Measurements from ENCODE around the gene SFXN1.
A peak's percentile ranks its signal among the peaks of the same experiment; 100 is the strongest.
"Not testable (repeated sequence)": the region's sequence is repeated elsewhere in the genome, so short reads cannot be mapped to it uniquely, and the experiment has no call there.

The SFXN1 gene, protein sequence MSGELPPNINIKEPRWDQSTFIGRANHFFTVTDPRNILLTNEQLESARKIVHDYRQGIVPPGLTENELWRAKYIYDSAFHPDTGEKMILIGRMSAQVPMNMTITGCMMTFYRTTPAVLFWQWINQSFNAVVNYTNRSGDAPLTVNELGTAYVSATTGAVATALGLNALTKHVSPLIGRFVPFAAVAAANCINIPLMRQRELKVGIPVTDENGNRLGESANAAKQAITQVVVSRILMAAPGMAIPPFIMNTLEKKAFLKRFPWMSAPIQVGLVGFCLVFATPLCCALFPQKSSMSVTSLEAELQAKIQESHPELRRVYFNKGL

DNA sequence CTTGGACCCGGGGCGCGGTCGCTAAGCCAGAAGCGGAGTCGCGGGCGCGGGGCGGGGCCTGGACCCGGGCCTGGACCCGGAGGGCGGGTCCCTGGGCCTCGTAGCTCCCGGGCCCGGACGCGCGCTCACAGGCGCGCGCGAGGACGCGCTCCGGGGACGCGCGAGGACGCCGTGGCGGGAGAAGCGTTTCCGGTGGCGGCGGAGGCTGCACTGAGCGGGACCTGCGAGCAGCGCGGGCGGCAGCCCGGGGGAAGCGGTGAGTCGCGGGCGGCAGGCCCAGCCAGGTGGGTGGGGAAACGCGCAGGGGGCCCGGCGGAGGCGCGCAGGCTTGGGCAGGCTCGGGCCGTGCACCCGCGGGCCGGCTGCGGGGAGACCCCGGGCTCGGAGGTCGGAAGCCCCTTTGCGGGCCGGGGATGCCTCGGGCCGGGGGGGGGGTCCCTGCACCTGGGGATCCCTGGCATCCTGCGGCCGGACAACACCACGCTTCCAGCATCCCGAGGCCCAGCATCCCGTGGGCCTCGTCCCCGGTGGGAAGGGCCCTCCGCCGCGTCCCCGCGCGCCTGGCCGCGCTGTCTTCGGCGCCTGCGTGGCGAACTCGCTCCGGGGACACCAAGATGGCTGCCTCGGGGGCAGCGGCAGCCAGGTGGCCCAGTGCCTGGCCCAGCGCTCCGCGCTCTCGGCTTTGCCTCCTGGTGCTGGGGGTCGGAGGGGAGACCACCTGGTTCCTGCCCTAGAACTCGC is at the start of gene SFXN1:
SFXN1 (plus strand) TSS at position 177 of the 741 bp plus-strand sequence. CDS start 13,544 bp downstream, outside the sequence.
- DNase-seq (ENCODE audit: low read depth in 2 of 2) = peak; percentile 63 to 64

DNA sequence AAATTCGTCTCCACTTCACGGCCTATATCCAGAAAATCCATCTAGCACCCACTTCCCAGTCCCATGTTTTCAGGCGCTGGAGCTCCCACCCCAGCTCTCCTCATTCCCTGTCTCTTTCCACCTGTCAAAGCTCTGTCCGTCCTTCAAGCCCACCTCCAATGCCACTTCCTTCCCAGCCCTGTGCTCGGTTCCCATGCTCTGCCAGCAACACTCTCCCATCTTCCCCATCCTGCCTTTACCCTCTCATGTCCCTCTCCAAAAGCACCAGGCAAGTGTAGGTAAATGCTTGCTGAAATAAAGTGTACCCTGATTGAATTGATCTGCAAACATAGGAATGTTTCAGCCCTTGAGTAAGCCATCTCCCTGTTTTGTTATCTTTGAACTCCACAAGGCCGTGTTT is 43.6 kb upstream of the SFXN1 start:
- DNase-seq (ENCODE audit: low read depth in 2 of 2) = no peak

DNA sequence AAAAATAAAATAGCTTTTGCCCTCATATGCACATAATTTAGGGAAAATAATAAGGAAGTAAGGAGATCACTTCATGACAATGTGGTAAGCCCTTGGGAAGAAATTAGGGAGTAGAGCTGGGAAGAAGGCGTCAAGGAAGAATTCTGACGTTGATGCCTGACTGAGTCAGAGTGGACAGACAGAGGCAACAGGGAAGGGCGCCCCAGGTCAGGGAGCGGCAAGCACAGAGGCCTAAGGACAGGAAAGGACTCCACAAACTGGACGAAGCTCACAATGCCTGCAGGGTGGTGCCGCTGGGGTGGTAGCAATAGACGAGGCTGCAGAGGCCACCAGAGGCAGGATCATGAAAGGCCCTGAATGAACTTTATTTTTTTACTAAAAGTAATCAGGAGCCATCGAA is 42.0 kb upstream of the SFXN1 start:
- no peak for DNase-seq (ENCODE audit: low read depth in 2 of 2)

DNA sequence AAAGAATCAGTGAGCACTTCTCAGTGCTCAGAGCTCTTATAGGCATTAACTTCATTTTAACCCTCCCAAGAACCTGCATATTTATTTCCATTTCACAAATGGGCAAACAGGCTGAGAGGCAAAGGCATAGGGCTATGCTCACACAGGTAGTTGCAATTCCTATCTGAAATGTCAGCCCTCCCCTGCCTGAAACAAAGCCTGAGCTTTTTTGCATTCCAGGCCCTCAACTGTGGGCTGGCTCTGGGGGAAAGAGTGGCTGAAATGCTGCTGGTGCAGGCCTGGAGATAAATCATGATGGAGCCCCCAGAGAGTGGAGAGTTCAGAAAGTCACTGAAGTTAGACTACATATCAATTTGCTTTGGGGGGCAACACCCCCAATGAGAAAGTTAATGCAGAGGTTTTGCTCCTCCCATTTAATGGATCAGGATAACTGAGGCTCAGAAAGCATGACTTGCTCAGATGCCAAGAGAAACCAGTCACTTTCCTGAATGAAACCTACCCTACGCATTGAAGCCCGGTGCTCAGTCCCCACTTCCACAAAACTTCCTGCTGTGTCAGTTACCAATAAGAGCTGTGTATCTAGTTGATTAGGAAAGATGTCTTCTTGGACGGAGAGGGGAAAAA is 40.0 kb upstream of the SFXN1 start:
- no peak for DNase-seq (ENCODE audit: low read depth in 2 of 2)

DNA sequence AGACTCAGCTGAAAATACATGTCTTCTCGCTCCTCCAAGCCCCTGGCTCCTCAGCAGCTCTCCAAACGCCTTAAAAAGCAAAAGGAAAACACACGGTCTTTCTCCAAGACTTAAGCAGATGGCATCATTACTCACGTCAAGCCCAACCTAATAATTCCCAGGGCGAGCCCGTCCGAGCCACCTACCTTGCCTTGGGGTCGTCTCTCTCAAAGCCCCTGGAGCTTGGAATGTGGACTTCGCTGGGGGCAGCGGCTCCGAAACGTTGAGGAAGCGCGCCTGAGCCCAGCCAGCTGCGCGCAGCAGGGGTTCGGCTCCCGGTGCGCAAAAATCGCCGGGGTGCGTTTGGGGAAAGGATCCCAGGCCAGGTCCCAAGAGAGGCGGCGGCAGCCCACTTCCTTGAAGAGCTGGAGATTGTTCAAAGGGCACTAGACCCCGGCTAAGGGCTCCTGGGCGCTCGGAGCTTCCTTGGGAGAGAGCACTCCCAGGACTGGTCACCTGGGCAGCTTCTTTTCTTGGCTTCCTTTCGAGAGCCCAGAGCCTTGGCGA is 34.8 kb upstream of the SFXN1 start:
- DNase-seq (ENCODE audit: low read depth in 2 of 2) = no peak

DNA sequence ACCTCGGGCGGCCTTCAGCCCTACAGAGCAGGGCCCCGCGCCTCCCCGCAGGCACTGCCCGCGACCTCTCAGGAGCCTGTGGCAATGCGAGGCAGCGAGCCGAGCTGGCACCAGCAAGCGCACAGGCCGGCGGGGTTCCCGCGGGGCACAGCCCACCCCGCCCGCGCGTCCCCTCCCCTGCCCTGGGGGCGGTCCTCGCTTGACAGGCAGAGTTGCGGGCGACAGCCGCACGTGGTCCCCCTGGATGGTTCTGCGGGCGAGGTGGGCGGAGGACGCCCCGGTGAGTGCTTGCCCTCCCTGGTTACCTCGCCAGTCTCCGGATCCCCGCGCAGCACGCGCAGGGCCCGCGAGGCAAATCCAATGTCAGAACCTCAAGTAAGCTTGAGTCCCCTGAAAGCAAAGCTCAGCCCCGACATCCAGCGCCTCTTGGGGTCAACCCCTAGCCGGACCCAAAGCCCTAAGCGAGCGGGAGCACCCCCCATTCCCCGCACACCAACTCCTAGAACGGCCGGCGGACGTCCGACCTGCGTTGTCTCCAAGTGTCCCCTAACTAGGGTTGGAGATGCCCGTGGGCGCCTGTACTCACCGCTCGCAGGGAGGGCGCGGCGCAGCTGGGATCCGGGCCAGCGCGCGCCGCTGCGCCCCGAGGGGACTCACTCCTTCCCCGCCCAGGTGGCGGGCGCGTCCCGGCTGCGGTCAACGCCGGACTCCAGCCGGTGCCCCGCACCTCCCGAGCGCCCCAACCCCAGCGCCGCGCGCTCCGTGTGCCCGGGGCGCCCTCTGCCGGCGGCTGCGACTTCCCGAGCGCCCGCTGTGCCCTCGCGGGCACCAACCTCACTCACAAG is 34.1 kb upstream of the SFXN1 start, which contains the start of gene DRD1:
DRD1 (minus strand) TSS at position 123 of the 845 bp plus-strand sequence. CDS start 1,083 bp downstream, outside the sequence.
- DNase-seq (ENCODE audit: low read depth in 2 of 2) = peak; percentile 1 to 20

DNA sequence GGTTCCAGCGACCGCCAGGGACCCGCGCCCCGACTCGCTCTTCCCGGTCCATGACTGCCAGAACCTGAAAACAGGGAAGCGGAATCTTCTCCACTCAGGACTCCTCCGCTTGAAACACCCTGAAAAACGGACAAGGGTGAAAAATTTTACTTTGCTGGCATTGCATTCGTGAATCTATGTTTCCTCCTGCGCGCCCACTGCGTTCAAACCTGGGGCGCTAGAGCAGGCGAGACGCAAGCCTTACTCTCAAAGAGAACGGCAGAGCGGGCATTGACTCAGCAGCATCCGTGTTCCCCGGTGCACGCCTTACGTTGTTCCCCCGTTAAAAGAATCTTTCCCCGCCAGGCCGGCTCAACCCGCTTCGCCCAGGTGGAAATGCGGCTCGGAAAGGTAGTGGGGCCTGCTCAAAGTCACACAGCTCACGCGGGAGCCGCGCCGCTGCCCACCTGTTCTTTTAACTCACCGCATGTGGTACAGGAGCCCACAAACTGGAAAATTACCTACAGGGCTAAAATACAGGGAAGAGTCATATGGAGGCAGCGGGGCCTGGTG is 33.4 kb upstream of the SFXN1 start:
- DNase-seq (ENCODE audit: low read depth in 2 of 2) = no peak

DNA sequence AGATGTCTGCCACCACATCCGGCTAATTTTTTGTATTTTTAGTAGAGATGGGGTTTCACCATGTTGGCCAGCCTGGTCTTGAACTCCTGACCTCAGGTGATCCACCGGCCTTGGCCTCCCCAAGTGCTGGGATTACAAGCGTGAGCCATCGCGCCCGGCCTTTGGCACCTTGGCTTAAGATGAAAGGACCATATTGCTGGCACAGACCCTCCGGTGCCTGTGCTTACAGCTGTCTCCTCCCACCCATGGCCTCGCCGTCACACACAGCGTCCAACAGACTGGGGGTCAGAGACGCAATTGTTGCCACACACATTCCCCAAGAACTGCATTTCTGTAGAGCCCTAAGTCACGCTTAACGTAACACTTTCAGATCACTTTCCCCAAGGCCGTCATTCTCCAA is 32.0 kb upstream of the SFXN1 start:
- not testable (repeated sequence) for DNase-seq (ENCODE audit: low read depth in 2 of 2)

DNA sequence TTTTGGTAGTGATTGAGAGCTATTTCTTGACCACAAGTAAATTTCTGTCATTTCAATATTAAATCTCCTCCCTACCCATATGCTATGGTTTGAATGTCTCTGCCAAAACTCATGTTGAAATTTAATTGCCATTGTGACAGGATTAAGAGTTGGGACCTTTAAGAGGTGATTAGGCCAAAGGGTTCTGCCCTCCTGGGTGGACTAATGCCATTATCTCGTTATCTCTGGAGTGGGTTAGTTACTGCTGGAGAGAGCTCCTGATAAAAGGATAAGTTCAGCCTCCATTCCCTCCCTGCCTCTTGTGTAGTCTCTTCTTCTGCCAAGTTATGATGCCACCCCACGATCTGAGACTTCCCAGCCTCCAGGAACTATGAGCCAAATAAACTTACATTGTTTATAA is 30.8 kb upstream of the SFXN1 start:
- DNase-seq (ENCODE audit: low read depth in 2 of 2) = no peak

DNA sequence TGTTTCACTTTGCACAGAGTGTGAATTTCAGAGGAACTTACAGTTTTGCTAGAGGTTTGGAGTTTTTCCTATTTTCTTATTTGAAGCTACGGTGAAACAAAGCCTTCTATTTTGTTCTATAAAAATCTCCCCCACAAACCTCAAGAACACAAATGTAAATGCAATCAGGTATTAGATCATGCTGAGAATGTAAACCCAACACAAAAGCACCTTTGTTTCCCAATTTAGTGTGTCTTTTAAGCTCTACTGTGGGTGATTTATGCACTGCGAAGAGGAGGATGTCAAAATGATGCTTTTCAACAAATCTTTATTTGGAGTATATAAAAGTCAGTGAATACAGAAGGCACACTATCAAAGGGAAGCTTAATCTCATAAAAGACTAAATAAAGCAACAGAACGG is 30.1 kb upstream of the SFXN1 start:
- no peak for DNase-seq (ENCODE audit: low read depth in 2 of 2)

DNA sequence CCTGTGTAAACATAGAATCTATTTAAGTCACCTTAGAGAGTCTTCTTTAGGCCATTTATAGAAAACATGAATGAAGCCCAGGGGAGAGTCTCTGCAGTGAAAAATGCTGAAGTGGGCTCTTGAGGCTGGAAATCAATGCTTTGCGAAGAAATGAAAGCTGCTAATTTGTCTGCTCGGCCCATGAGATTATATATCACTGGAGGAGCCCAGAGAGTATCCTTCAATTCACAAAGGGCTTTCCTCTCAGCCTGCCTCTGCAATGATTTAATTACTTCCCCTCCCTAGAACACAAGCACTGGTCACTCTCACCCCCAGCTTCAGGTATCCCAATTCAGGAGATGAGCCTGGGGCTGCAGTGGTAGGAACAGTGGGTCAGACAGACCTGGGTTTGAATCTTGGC is 26.2 kb upstream of the SFXN1 start:
- DNase-seq (ENCODE audit: low read depth in 2 of 2) = no peak

DNA sequence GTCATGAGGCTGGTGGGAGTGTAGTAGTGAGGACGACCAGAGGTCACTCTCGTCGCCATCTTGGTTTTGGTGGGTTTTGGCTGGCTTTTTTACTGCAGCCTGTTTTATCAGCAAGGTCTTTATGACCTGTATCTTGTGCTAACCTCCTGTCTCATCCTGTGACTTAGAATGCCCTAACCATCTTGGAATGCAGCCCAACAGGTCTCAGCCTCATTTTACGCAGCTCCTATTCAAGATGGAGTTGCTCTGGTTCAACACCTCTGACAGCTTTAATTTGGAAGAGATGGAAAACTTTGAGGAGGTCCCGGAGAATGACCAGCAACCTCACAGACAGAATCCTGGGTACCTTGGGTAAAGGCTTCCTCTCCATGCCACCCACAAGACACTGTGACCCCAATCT is 24.0 kb upstream of the SFXN1 start:
- not testable (repeated sequence) for DNase-seq (ENCODE audit: low read depth in 2 of 2)

DNA sequence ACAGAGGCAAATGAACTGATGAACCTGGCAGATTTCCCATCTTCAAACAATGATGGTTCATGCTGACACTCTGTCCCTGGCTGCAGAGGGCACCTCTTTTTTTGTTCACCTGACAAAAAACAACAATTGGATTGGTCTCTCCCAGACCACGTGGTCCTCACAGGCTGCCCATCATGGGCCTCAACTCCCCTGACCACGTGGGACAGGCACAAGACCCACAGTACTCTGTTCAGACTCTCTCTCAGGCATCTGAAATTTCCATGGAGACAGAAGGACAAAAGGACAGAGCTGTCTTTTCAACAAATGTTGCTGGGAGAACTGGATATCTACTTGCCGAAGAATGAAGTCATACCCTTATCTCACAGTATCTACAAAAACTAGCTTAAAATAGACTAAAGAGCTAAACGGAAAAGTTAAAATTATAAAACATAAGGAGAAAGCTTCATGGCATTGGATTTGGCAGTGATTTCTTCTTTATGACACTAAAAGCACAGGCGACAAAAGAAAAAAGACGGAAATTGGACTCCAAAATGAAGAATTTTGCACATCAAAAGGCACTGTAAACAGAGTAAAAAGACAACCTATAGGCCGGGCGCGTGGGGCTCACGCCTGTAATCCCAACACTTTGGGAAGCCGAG is 22.1 kb upstream of the SFXN1 start:
- DNase-seq (ENCODE audit: low read depth in 2 of 2) = no peak

DNA sequence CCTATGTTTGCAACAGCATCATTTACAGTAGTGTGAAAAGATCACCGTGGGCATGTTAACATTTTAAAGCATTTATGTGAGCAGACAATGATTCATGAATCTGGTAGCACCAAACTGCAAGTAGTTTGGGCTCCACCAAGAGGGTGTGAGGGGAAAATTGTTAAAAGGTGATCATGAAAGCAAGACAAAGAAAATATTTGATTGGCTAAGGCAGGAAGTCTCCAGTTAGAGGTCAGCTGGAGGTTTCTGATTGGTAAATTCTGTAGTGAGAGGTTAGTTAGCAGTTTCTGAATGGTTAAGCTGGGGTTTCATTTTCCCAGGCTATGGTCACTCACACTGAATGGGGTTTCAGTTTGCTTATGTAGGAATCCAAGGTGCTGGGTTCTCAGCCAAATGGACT is 20.9 kb upstream of the SFXN1 start:
- no peak for DNase-seq (ENCODE audit: low read depth in 2 of 2)

DNA sequence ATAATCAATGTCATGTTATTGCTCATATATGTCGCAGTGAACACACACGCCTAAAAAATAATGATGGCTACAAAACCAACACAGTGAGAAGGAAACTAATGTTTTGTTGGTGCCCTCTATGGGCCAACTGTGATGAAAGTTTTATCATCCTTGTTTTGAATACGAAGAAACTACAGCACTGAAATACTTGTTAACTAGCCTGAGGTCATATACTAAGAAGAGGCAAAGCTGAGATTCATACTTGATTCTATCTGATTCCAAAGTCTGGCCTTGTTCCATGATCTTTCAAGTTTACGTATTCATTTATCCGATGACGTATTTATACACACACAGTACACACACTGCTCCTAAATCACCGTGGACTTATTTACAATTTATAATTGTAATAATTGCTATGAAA is 18.2 kb upstream of the SFXN1 start:
- DNase-seq (ENCODE audit: low read depth in 2 of 2) = no peak

DNA sequence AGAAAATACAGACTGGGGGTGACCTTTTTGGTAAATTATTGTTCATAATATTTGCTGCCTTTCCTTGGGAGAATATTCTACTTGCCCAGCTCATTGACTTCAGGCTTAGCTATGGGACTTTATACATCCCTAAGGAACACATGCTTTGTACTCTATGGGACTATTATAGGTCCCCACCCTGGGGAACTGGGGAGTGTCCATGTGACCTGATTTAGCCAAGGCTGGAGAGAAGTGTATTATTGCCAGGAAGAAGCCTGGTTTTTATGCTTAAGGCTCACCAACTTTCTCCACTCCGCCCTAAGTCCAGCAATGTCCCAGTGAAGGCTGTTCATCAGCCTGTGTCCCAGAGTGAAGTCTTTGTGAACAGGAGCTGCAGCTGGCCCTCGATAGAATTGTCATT is 17.8 kb upstream of the SFXN1 start:
- DNase-seq (ENCODE audit: low read depth in 2 of 2) = no peak

DNA sequence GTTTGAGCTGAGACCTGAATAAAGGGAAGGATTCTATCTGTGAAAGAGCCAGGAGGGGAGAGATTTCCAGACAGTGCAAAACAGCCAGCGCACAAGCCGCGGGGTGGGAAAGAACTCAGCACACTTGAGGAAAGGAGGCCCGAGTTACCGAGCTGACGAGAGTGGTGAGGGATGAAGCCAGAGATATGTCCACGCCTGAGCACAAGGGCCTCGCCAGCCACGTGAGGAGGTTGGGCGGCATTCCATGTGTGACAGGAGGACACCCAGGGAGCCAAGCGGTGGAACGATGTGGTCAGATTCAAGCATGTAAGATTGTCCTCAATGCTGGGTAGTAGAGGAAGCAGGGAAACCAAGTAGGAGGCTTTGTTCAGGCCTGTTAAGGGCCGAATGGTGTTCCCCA is 17.0 kb upstream of the SFXN1 start:
- no peak for DNase-seq (ENCODE audit: low read depth in 2 of 2)

DNA sequence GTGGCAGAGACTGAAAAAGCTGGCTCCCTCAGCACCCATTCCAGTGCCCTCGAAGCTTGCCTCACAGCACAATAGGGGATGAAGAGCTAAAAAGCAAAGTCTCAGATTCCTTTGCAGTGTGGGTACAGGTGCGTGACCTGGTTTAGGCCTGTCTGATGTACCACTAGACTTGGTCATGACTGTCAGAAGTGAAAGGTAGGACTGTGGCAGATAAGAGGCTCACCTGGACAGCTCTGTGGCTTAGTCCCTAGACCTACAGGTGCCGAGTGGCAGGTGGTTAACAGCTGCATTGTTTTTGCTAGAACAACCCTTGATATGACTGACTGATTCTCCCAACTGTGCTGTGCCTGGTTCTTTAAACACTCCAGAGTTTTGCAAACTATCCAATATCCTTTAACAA is 14.7 kb upstream of the SFXN1 start:
- no peak for DNase-seq (ENCODE audit: low read depth in 2 of 2)

DNA sequence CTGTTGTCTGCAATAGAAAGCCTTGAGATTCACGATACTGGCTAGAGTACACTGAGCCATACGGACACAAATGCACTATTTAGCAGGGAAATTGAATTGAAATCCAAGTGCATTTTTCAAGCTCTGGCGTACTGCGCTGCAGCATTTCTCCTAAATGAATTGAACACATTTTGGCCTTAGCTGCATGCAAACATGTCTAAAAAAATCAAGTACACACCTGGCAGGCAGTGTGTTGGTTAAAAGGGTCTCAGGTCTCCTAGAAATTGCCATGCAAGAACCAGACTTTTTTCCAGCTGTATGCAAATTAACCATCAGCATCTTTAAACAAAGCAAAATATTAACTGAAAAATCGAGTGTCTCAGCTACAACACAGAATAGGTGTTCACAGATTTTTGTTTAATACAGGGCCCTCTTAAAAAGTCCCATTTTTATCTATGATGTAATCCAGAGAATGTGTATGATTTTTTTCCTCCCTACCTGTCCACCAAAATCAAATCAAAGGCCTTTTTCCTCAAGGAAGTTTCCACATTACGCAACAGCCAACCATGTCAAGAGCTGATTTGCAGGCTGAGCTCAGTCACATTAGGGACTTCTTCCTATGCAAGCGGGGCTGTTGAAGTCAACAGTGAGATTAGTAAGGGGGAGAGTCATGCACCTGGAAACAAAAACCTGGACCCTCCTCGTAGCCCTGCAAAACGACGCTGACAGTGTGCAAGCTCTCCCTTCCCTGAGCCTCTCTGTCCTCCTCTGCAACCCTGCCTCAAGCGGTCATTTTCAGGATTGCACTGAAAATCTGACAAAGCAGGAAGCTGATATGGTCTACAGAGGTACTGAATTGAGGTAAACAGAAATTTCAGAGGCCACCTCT is 14.1 kb upstream of the SFXN1 start:
- peak; percentile 35 to 45 for DNase-seq (ENCODE audit: low read depth in 2 of 2)

DNA sequence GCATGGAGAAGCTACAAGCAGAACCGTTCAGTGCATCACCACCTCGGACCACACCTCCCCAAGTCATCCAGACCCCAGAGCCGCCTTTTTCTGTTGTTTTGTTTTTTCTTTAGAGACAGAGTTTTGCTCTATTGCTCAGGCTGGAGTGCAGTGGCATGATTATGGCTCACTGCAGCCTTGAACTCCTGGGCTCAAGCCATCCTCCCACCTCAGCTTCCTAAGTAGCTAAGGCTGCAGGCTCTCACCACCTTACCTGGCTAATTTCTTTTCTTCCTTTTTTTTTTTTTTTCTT is 13.5 kb upstream of the SFXN1 start:
- DNase-seq (ENCODE audit: low read depth in 2 of 2) = no peak
